GM20431 (cell line): ENCODE measurements around the gene NDST1.

Source experiments
- in situ Hi-C: fragments of 300-500 bp; cut with MseI, MboI; formaldehyde crosslinking; loops from one replicate; pipeline ENCODE4 v1.15.0; 2020; ENCODE audit warnings: low sequenced_read_pairs; ENCODE audit not compliant: unreplicated experiment

NDST1 gene

GRCh38 chr5:150538007-150538917 lies 30.3 kb downstream of the NDST1 start:
- in situ Hi-C loops, result no loop called here

DNA sequence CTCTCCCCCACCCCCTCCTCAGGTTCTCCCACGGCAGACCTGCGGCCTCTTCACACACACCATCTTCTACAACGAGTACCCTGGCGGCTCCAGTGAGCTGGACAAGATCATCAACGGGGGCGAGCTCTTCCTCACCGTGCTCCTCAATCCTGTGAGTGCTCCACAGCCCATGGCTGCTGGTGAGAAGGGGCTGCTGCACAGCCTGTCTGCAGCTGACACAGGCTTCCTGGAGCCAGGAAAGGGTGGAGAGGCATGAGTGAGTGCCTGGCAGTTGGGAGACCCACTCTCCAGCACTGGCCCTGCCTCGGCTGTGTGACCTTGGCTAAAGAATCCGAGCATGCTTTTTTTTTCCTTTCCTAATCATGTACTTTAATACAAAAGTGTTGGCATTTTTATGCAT lies 31.3 kb downstream of the NDST1 start:
- in situ Hi-C loops, result no loop called here

- in situ Hi-C loops, result loop anchor here (10.0 kb wide), 1 partner anchor 85 kb away; no protein-coding TSS in a partner anchor
Measured at GRCh38 chr5:150540042-150540441, 32.1 kb downstream of the NDST1 start.

GRCh38 chr5:150540615-150541396 lies 32.9 kb downstream of the NDST1 start:
- in situ Hi-C loops, result loop anchor here (10.0 kb wide), 1 partner anchor 86 kb away; no protein-coding TSS in a partner anchor

DNA sequence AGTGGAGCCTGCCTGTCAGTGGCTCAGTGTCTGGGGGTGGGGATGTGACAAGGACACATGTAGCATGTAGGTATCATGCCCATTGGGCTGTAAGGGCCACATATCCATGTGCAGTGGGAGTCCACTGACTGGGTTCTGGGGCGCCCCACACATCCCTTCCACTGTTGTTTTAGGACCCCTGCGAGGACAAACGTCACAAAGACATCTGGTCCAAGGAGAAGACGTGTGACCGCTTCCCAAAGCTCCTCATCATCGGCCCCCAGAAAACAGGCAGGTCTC lies 33.4 kb downstream of the NDST1 start:
- in situ Hi-C loops, result loop anchor here (10.0 kb wide), 1 partner anchor 87 kb away; no protein-coding TSS in a partner anchor

DNA sequence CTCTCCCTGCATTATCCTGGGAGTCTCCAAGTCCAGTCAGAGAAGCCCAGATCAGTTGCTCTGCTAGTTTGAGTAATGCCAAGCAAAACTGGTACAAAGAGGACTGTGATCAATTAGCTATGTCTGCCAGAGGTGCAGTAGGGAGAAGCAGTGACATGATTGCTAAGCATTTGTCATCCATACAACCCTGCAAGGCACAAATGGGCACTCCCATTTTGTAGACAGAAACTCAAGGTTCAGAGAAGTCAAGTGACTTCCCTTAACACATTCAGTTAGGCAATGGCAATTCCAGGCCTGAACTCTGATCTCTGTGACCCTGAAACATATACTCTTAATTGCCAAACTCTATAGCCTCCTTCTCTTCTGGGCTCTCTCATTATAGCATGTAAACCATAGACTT lies 34.0 kb downstream of the NDST1 start:
- in situ Hi-C loops, result loop anchor here (10.0 kb wide), 1 partner anchor 87 kb away; no protein-coding TSS in a partner anchor

GRCh38 chr5:150542933-150543445 lies 35.1 kb downstream of the NDST1 start:
- in situ Hi-C loops, result loop anchor here (10.0 kb wide), 1 partner anchor 88 kb away; no protein-coding TSS in a partner anchor

- in situ Hi-C loops, result loop anchor here (10.0 kb wide), 1 partner anchor 90 kb away; no protein-coding TSS in a partner anchor
Measured at GRCh38 chr5:150544611-150545219, 36.8 kb downstream of the NDST1 start.

- in situ Hi-C loops, result loop anchor here (10.0 kb wide), 1 partner anchor 90 kb away; no protein-coding TSS in a partner anchor
Measured at GRCh38 chr5:150545246-150545645, 37.3 kb downstream of the NDST1 start.

DNA sequence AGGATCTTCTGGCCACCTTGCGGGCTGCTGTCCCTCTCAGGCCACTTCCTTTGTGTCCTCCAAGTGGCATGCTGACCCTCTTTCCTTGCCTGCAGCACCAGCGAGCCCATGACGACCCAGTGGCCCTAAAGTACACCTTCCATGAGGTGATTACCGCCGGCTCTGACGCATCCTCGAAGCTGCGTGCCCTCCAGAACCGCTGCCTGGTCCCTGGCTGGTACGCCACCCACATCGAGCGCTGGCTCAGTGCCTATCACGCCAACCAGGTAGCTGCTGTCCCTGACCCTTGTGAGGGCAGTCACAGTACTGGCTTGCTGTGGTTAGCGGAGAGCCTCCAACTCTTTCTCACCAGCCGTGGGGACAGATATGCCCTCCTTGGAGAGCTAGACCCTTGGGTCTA lies 40.2 kb downstream of the NDST1 start:
- in situ Hi-C loops, result loop anchor here (10.0 kb wide), 1 partner anchor 93 kb away; no protein-coding TSS in a partner anchor

DNA sequence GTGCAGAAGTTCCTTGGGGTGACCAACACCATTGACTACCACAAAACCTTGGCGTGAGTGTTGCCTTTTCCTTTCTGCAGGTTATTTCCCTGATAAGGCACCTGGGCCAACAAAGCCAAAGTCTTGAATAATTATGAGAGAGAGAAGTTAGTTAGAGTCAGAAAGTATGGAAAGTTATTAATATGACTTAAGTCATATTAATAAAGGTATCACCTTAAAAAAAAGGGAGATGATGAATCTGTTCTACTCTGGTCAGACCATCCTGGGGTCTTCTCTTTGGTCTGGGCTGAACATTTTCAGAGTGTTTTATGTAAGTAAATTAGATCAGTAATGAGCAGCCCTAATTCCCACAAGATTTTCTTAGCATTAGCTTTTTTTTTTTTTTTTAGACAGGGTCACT lies 41.8 kb downstream of the NDST1 start:
- in situ Hi-C loops, result loop anchor here (10.0 kb wide), 1 partner anchor 95 kb away; no protein-coding TSS in a partner anchor

- in situ Hi-C loops, result no loop called here
Measured at GRCh38 chr5:150550286-150550685, 42.4 kb downstream of the NDST1 start.

GRCh38 chr5:150551066-150551465 lies 43.1 kb downstream of the NDST1 start:
- in situ Hi-C loops, result no loop called here

DNA sequence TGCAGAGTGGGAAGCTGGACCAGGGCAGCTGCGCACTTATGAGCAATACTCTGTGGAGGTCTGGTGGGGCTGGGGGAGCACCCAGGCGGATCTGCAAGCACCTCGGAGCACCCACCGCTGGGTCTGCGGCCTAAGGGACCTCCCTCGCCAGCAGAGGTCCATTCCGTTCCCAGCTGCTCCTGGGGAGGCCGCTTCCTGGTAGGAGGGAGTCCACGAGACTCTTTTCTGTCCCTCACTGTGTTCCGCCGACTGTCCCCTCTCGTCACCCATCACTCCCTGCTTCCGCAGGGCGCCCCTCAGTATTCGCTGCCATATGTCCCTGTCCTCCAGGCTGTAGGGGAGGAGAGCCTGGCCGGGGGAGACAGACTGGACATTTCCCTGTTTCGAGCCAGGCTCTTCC lies 45.5 kb downstream of the NDST1 start:
- in situ Hi-C loops, result no loop called here

- in situ Hi-C loops, result no loop called here
Measured at GRCh38 chr5:150553911-150554310, 46.0 kb downstream of the NDST1 start.

DNA sequence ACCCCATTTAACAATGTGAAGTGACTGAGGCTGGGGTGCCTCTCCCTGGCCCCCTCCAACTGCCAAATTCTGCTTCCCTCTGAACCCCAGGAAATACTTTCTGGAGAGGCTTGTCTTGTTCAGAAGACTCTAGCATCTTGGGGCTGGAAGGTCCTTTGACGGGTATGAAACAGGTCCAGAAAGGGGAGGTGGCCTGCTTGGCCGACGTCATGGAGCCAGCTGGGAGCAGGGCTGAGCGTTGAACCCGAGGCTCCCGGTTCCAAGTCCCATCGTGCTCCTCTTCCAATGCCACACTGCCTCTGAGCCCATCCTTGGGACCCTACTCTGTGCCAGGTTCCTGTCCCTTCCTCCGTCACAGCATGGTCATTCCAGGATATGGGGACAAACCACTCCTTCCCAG lies 46.9 kb downstream of the NDST1 start:
- in situ Hi-C loops, result no loop called here

DNA sequence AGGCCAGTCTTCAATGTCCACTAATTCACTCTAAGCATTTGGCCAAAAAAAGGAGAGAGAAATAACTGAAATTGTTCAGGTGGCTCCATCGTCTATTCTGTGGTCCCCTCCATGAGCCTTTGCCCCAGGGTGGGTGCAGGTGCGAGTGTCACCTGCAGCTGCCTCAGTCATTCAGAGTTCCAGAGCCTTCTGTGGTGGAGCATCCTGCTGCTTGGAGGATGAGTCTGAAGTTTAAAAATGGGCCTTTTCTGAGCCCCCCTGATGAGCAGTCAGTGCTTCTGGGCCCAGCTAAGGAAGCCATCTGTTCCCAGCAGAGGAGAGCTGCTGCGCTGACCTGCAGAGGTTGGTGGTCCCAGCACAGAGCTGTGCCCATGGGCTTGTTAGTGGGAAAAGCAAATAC lies 48.2 kb downstream of the NDST1 start:
- in situ Hi-C loops, result no loop called here

- in situ Hi-C loops, result no loop called here
Measured at GRCh38 chr5:150556859-150557508, 49.1 kb downstream of the NDST1 start.

DNA sequence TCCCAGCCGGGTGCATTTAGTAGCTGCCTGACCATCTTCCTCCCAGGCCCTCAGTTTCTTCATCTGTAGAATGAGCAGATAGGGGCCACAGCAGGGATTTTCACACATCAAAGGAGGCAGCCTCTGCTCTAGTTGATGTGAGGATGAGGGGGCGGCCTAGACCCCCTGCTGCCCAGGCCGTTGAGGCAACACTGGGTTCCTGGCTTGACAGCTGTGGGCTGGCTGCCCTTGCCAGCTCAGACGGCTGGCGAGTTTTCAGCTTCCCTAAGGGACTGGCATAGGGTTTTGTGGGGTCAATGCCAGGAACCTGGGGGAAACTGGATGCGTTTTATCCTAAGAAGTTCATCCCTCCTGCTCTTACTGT lies 49.6 kb downstream of the NDST1 start:
- in situ Hi-C loops, result no loop called here
